Activated CD8-positive, alpha-beta memory T cell treated with anti-CD3 and anti-CD28 coated beads for 36 hours (primary cell): ENCODE results near the gene OGA. TPM values are rescaled to one million over a fixed set of nuclear protein-coding genes. Genes with fewer than 3 reads are reported as not detected.

Source experiments
- CTCF ChIA-PET: fragments of 350-600 bp; sonication (Branson Sonifier 250); formaldehyde crosslinking; loops from one replicate; lab custom pipeline; 2021; ENCODE audit warnings: antibody characterized with exemption; lab: Charles Lee
- POLR2A ChIA-PET: fragments of 350-600 bp; sonication (Branson Sonifier 250); formaldehyde crosslinking; loops from one replicate; lab custom pipeline; 2021; ENCODE audit warnings: antibody characterized with exemption; lab: Charles Lee
- total RNA-seq, 2 experiments: library from RNA; stranded (reverse); gene quantifications; one replicate each; pipeline ENCODE4 v1.2.3, GENCODE V29; 2021

The OGA gene
- total RNA-seq, 2 experiments from 2014 or later: 81.5 to 83.7 TPM

GRCh38 chr10:101781984-101782810 lies 36.0 kb downstream of the OGA start:
- CTCF ChIA-PET: interaction anchor here (0.6 to 5.1 kb wide), 15 partner anchors 11 to 643 kb away, joined by 3 to 32 read pairs (median 3); no protein-coding TSS in a partner anchor
- POLR2A ChIA-PET: interaction anchor here (3.8 kb wide), 1 partner anchor 36 kb away, joined by 20 read pairs; the partner anchor contains the start of gene OGA

- CTCF ChIA-PET: interaction anchor here (0.6 to 5.1 kb wide), 26 partner anchors 10 to 739 kb away, joined by 3 to 32 read pairs (median 4); no protein-coding TSS in a partner anchor
- POLR2A ChIA-PET: interaction anchor here (3.8 kb wide), 1 partner anchor 37 kb away, joined by 20 read pairs; the partner anchor contains the start of gene OGA
These were observed 36.6 kb downstream of the OGA start for GRCh38 chr10:101781655-101781983.

- ChIA-PET POLR2A (interaction anchor here (3.8 kb wide), 1 partner anchor 37 kb away, joined by 20 read pairs; the partner anchor contains the start of gene OGA), CTCF (interaction anchor here (0.6 to 5.1 kb wide), 26 partner anchors 9 to 738 kb away, joined by 3 to 32 read pairs (median 4); no protein-coding TSS in a partner anchor)
These were observed 37.2 kb downstream of the OGA start for GRCh38 chr10:101780818-101781654.

GRCh38 chr10:101780187-101780817 lies 37.9 kb downstream of the OGA start:
- POLR2A ChIA-PET: no interaction called here

GRCh38 chr10:101779544-101780186 lies 38.6 kb downstream of the OGA start:
- POLR2A ChIA-PET: no interaction called here
- CTCF ChIA-PET: interaction anchor here (1.0 to 5.1 kb wide), 5 partner anchors 11 to 177 kb away, joined by 3 to 32 read pairs (median 7); no protein-coding TSS in a partner anchor

More at GRCh38 chr10:101780187-101780817, 37.9 kb downstream of the OGA start:
- CTCF ChIA-PET: interaction anchor here (1.0 to 5.1 kb wide), 13 partner anchors 8 to 737 kb away, joined by 3 to 32 read pairs (median 6); no protein-coding TSS in a partner anchor

- POLR2A ChIA-PET: no interaction called here
- CTCF ChIA-PET: interaction anchor here (1.2 kb wide), 1 partner anchor 19 kb away, joined by 5 read pairs; no protein-coding TSS in a partner anchor
These were observed 39.3 kb downstream of the OGA start for GRCh38 chr10:101778781-101779543.

GRCh38 chr10:101778151-101778780 lies 40.0 kb downstream of the OGA start:
- ChIA-PET CTCF (no interaction called here), POLR2A (no interaction called here)

GRCh38 chr10:101777619-101778145 lies 40.6 kb downstream of the OGA start:
- ChIA-PET CTCF (no interaction called here), POLR2A (no interaction called here)

- ChIA-PET POLR2A (interaction anchor here (0.5 kb wide), 1 partner anchor 12 kb away, joined by 11 read pairs; no protein-coding TSS in a partner anchor), CTCF (no interaction called here)
These were observed 42.0 kb downstream of the OGA start for GRCh38 chr10:101776161-101776817.

- POLR2A ChIA-PET: interaction anchor here (0.5 kb wide), 1 partner anchor 41 kb away, joined by 4 read pairs; no protein-coding TSS in a partner anchor
- CTCF ChIA-PET: interaction anchor here (1.0 to 1.4 kb wide), 2 partner anchors 15 to 173 kb away, joined by 3 to 5 read pairs; no protein-coding TSS in a partner anchor
These were observed 42.7 kb downstream of the OGA start, which contains the start of gene FGF8 for GRCh38 chr10:101775273-101776160. TSS of gene FGF8 (minus strand) at chr10:101776114. CDS start at chr10:101775900, 214 bp downstream.

- POLR2A ChIA-PET: interaction anchor here (0.5 kb wide), 1 partner anchor 42 kb away, joined by 4 read pairs; no protein-coding TSS in a partner anchor
- CTCF ChIA-PET: interaction anchor here (0.6 to 1.4 kb wide), 4 partner anchors 15 to 261 kb away, joined by 3 to 5 read pairs (median 4); no protein-coding TSS in a partner anchor
These were observed 43.5 kb downstream of the OGA start for GRCh38 chr10:101774589-101775272.

- POLR2A ChIA-PET: no interaction called here
- CTCF ChIA-PET: interaction anchor here (0.6 to 1.4 kb wide), 6 partner anchors 16 to 260 kb away, joined by 3 to 5 read pairs (median 3); no protein-coding TSS in a partner anchor
These were observed 44.2 kb downstream of the OGA start for GRCh38 chr10:101773923-101774588.

- POLR2A ChIA-PET: no interaction called here
These were observed 45.1 kb downstream of the OGA start for GRCh38 chr10:101772895-101773761.

More at GRCh38 chr10:101772895-101773761, 45.1 kb downstream of the OGA start:
- CTCF ChIA-PET: interaction anchor here (0.6 to 2.8 kb wide), 4 partner anchors 8 to 42 kb away, joined by 3 to 12 read pairs (median 3); no protein-coding TSS in a partner anchor
